GM19372 (cell line): Measurements from ENCODE around the gene LAMP2.
"Not testable (repeated sequence)": the region's sequence is repeated elsewhere in the genome, so short reads cannot be mapped to it uniquely, and the experiment has no call there.

Experiments
- ATAC-seq: cut with Tn5 transposase; IDR thresholded peaks from one replicate; pipeline ENCODE4 v1.9.1; 2021; ENCODE audit warnings: mild to moderate bottlenecking, low read depth, moderate library complexity; ENCODE audit not compliant: unreplicated experiment

Gene LAMP2

DNA sequence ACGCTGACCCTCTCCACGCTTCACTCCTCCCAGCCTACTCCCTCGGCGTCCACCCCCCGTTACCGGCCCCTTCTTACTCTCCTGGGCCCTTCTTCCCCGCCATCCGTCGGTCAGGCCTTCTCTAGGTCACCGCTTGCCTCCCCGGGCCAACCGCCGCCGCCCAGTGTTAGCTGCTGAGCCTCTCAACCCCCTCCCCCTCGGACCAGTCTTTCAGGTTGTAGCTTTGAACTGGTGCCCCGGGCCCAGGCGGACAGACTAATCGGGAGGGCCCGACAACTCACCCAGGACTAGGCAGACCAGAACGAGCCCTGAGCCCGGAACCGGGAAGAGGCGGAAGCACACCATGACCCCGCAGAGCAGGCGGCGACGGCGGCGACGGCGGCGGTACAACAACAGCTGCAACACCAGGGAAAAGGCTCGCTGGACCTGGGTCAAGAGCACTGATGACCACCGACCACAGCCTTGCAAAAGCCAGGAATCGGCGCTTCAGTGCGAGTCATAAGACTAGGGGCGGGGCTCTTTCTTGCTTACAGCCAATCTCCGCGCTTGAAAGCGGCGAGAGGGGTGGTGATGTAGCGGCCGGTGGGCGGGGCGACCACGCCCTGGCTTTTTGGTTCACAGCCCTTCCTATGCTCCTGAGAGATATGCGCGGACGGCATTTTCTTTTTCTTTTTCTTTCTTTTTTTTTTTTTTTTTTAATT is at the start of gene LAMP2:
Gene LAMP2 (minus strand): TSS at position 472 of the 701 bp plus-strand sequence. CDS start 127 bp downstream, at position 345.
- ATAC-seq, result peak; percentile 96

DNA sequence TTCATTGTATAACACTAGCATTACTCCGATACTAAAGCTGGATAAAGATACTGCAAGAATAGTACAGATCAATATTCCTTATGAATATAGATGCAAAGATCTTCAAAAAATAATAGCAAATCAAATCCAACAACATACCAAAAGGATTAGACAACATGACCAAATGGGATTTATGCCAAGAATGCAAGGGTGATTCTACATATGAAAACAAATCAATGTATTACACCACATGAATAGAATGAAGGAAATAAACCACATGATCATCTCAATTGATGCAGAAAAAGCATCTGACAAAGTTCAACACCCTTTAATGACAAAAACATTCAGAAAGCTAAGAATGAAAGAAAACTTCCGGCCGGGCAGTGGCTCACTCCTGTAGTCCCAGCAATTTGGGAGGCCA is 48.8 kb upstream of the LAMP2 start:
- no peak for ATAC-seq

DNA sequence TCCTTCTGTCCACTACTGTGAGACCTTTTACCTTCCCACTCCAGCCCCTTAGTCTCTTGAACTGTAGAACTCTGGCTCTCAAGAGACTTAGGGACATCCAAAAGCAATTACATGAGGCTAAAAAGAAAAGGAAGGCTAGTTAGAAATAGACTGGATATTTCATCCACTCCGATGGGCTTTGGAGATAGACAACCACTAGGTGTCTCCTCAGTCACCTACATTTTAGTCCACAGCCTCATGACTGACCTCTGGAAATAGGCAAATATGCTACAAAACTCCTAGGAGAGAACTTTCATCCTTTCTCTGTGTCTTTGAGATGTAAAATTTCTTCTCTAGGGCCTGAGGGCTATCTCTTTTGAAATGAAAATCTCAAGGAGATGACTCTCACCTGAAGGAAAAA is 45.1 kb upstream of the LAMP2 start:
- ATAC-seq, result no peak

DNA sequence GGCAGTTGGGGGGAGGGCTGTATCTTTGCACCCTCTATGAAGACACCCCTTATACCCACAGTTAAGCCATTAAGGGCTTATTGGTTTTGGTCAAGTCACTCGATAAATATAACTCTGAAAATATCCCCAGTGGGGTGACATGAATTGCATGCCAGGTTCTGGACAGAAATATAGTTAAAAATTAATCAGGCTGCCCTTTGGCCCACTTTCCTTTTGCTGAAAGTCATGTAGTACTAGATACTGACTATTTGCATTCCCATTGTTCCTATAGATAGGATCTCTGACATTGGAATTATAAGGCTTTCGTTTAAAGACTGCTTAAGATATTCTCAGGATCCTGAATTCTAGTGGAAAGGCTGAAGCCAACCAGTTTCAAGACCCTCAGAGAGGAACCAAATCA is 43.5 kb upstream of the LAMP2 start:
- no peak for ATAC-seq

DNA sequence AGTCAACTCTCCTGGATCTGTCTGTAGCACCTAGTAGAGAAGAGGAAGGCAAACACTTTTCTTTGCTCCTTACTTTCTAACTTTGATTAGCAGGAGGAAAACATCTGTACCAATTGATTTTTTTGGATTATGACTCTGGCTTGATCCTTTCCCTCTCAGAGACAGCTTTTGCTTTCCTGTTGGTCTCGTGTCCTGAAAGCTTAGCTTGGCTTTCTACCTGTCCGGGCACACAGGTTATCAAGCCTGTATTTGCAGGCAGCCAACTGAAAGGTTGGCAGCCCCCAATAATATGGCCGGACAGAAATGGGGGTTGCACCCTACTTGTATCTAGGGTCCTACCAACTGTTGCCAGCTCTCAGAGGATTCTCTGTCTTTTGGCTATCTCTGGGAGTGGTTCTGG is 43.1 kb upstream of the LAMP2 start:
- ATAC-seq, result no peak

DNA sequence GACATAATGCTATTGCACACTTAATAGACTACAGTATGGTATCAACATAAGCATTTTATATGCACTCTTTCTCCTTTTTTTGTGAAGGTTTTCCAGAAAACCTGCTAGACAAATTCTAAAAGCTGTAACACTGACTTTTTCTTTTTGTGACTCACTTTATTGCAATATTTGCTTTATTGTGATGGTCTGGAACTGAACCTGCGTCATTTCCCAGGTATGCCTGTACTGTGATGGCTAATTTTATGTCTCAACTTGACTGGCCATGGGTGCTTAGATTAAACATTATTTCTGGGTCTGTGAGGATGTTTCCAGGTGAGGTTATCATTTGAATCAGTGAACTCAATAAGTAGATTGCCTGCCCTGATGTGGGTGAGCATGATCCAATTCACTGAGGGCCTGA is 35.5 kb upstream of the LAMP2 start:
- ATAC-seq, result no peak

DNA sequence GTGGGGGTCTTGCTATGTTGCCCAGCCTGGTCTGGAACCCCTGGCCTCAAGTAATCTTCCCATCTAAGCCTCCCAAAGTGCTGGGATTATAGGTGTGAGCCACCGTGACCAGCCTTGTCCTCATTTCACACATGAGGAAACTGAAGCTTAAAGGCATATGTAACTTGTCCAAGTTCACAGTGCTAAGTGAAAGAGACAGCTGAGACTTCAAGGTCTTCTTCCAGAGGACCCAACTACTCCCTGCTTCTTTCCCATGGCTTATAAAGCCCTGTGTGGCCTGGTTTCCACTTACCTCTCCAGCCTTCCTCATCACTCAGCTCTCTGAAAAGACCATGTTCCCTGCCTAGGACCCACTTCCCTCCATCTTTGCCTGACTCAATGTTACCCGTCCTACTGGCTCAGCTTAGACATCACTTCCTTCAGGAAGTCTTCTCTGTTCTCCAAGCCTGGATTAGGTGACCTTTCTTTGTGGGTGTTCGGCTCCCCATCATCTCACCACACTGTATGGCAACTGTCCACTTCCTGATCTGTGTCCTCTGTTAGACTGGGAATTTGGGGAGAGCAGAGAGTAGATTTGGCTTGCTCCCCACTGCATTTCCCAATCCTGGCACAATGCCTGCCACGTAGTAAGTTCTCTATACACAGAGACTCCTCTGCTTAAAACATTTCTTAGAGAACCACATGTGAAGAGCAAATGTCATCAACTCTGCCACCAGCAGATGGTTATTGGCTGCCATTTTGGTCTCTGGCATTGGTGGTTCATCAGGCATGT is 30.4 kb upstream of the LAMP2 start:
- ATAC-seq, result no peak

DNA sequence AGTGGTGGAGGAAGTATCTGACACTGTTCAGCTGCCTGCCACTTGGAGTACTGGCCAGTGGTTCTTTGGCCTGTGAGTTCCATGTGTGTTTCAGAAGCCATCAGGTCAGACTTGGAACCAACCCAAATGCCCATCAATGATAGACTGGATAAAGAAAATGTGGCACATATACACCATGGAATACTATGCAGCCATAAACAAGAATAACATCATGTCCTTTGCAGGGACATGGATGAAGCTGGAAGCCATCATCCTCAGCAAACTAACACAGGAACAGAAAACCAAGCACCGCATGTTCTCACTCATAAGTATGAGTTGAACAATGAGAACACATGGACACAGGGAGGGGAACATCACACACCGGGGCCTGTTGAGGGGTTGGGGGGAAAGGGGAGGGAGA is 21.0 kb upstream of the LAMP2 start:
- not testable (repeated sequence) for ATAC-seq

DNA sequence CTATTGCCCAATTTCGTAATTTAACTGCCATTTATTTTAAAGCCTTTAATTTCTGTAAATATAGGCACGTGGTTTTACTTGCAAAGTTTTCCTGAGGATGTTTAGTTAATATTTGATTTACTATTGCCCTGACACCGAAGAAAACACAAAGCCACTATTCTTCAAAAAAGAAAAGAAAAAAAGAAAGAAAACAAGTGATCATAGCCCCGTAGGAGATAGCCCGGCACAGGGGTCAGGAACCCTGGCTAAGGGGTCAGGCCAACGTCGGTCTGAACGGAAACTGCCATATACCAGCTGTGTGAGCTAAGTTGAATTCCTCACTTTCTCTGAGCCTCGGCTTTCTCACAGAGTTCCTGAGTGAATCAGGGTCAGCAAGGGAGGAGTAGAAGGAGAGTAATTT is 17.7 kb upstream of the LAMP2 start:
- no peak for ATAC-seq

DNA sequence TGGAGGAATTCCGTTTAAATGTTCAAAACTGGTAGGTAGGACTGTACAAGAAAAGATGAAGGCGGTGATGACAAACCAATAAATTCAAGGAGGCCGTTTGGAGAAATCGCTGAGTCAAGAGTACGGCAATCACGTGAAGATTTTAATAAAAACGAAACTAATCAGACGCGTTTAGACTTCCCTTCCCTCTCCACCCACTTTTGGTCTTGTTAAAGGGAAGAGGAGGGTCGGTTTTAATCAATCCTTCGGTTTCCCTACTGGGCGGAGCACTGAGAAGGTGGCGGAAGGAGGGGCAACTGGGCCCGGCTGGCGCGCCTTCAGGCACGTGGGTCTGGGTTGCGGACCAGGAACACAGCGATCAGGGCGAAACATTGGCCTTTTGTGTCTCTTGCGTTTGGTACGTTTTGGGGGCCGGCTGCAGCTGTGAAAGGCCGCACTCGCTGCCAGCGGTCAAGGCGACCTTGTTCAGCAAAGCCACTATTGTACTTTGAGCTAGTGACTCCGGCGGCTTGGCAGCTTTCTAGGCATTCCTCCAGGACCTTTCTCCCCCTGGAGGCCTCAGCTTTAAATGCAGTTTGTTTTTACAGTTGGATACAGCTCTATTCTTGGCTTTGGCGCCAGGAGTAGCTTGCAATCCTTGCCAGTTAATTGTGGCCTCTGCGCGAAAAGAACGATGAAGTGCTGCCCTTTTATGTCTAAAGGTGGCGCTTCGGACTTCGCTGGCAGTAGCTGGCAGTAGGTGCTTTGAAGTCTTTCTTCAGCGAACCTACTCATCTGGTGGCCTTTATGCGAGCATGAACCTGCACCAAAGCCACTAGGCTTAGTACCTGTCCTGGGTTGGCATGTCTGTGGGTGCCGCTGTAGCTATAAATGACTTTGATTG is 16.8 kb upstream of the LAMP2 start:
- ATAC-seq, result peak; percentile 67

DNA sequence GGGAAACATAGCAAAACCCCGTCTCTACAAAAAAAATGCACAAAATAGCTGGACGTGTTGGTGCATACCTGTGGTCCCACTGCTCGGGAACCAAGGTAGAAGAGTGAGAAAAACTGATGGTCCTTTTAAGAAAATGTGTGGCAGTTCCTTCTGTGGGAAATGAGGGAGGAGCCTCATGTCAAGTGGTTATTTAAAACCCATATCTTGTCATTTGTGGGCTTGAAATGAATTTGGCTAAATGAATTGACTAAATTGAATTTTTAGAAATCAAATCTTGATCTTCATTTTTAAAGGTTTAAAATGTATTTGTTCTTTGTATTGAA is 16.2 kb upstream of the LAMP2 start:
- no peak for ATAC-seq

DNA sequence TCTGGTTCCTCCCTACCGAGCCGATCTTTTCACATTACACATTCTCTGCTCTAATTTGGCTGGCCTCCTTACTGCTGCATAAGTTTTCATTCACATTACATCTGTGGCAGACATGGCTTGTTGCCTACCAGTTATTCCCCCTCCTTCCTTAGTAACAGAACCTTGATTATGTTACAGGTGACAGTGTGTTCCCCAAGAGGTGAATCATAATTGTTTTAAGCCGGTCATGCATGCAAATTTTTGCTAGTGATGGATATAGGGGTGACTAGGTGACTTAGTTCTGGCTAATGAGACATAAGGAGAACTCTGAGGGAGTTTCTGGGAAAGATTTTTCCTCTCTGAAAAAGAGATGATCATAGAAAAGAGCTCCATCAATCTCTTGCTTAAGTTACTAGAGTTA is 8.4 kb upstream of the LAMP2 start:
- ATAC-seq, result no peak

DNA sequence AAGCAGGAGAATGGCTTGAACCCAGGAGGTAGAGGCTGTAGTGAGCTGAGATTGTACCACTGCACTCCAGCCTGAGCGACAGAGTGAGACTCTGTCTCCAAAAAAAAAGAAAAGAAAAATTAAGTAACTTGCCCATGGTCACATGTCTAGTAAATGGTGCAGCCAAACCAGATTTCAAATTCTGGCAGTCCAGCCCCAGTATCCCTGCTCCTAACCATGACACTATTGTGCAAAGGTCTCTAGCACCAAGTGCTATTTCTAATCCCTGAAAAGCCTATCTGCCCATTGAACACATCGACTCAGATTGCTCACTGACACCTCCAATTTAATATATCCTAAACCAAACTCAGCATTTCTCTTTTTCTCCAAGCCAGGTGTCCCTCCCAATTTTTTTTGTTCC is 7.6 kb upstream of the LAMP2 start:
- ATAC-seq, result no peak

DNA sequence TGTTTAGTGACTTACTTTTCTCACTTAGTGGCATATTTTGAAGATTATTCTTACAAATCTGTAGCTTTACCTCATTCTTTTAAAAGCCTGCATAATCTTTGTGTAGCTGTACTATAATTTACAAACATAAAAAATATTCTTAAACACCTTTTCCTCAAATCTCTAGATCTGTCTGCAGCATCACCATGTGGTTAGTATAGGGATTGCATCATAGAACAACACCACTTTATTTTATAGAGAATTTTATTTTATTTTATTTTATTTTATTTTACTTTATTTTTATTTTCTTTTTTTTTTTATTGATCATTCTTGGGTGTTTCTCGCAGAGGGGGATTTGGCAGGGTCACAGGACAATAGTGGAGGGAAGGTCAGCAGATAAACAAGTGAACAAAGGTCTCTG is 6.4 kb upstream of the LAMP2 start:
- not testable (repeated sequence) for ATAC-seq

DNA sequence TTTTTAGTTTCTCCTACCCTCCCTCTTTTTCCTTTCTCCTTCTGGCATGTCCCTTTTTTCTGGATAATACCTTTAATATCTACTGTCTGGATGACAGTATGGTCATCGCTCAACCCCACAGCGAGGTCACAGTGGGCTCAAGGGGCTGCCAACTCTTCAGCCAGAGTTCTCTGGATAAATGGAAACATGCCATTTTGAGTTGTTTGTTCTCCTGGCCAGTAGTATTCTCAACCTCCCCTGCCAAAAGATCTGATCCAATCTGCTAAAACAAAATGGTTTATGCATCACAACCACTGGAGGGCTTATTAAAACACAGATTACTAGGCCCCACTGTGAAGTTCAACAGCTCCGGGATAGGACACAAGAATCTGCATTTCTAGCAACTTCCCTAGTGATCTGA is 5.0 kb upstream of the LAMP2 start:
- no peak for ATAC-seq

DNA sequence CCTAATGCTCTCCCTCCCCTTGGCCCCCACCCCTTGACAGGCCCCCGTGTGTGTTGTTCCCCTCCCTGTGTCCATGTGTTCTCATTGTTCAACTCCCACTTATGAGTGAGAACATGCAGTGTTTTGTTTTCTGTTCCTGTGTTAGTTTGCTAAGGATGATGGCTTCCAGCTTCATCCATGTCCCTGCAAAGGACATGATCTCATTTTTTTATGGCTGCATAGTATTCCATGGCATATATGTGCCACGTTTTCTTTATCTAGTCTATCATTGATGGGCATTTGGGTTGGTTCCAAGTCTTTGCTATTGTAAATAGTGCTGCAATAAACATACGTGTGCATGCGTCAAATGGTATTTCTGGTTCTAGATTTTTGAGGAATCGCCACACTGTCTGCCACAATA is 561 bp upstream of the LAMP2 start:
- ATAC-seq, result not testable (repeated sequence)

DNA sequence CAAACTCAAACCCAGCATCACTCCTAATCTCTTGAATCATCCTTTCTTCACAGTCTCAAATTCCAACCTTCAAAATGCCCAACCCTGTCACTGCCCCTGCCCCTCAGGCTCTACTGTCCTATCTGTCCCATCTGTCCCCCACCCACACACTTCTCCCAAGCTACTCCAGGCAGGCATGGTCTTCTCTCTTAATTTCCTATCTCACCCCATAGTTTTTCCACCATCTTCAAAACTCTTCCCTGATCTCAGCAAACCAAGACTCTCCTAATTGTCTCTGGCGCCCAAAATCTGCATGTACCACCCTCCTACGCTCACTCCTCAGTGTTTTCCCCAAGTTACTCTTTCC is 644 bp downstream of the LAMP2 start:
- no peak for ATAC-seq

DNA sequence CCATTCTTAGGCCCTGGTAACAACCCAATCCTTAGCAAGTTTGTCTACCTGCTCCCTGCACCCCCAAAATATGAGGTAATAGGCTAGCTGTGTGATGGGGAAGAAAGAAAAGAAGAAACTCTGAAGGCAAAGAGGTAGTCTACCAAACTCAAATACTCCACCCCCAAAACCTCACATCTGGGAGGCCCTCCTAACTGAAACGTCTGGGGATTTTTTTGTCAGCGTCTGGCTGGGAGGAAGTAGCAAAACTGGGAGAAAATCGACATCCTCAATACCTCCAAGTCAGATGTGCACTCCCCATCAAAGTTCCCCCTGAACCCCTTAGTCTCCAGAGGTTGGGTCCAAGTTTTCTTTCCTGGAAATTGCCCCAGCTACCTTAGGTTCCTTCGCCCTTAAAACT is 1.0 kb downstream of the LAMP2 start:
- no peak for ATAC-seq

DNA sequence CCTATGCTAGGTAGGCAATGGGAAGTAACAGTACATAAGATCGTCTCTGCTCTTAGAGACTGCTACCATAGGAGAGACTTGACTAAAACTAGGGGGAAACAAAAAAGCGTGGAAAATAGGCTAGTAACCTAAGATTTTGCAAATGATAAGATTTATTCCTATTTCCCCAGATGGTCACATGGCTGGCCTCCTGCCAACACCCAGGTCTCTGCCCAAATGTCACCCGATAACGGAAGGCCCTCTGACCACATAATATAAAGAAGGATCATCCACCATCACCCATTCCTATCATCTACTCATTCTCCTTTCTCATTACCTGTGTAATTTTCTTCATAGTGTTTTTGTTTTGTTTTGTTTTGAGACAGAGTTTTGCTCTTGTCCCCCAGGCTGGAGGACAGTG is 4.7 kb downstream of the LAMP2 start:
- ATAC-seq, result no peak

DNA sequence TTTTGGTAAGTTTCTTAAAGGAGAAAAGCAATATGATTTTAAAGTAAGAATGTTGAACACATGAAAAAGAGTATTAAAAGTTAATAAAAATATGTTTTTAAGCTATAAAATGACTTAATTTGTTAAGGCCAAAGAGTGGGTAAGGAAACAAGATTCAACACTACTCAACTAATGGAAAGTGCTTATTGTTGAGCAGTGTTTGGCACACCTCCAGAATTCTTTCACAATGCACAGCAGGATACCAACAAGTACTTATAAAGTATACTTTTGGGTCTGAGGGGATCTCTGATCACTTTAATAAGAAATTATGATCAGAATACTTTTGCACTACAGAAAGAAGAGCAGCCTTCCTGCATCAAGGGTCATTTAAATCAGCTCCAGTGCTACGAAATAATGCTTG is 5.9 kb downstream of the LAMP2 start:
- no peak for ATAC-seq

DNA sequence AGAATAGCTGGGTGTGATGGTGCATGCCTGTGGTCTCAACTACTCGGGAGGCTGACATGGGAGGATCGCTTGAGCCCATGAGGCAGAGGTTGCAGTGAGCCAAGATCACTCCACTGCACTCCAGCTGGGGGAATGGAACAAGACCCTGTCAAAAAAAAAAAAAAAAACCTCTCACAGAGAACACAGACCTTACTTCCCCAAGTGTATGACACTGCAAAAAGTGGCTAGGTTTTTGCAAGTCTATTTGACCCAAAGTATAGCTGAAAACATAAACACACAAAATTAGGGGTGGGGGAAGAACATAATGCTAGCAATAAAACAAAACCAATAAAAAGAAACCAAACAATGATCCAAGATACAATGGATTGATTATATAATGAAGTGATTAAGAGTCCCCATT is 6.7 kb downstream of the LAMP2 start:
- no peak for ATAC-seq

DNA sequence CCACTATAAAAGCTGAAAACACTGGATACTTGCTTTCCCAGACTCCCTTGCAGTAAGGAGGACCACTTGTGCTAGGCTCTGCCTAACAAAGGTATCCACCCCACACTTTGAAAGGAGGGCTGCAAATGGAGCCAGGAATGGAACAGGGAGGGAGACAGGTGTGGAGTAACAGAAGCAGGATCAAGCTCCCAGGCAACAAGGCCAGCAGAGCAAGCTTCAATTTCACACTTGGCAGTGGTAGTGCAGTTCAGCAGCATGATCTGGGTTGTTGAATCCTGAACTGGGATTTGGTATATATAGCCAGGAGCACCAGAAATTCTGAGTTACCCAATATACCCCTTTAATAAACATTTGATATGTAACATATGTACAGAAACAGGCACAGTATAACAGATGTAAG is 9.8 kb downstream of the LAMP2 start:
- no peak for ATAC-seq
